ENCODE results near the gene SLC19A2.

SLC19A2 gene

GRCh38 chr1:169474302-169474995 is 11.3 kb downstream of the SLC19A2 start:
- DNase-seq = no peak

- DNase-seq = no peak
Observed at GRCh38 chr1:169473347-169473746, 12.4 kb downstream of the SLC19A2 start.

- no peak for DNase-seq
Observed at GRCh38 chr1:169472738-169473137, 13.0 kb downstream of the SLC19A2 start.

GRCh38 chr1:169468982-169469381 is 16.8 kb downstream of the SLC19A2 start:
- DNase-seq = no peak

GRCh38 chr1:169466259-169467230 is 19.2 kb downstream of the SLC19A2 start:
- DNase-seq = peak; percentile 48

- no peak for DNase-seq
Observed at GRCh38 chr1:169465281-169465680, 20.5 kb downstream of the SLC19A2 start.

- no peak for DNase-seq
Observed at GRCh38 chr1:169462385-169462784, 23.4 kb downstream of the SLC19A2 start.

GRCh38 chr1:169461390-169462000 is 24.2 kb downstream of the SLC19A2 start:
- no peak for DNase-seq

- DNase-seq = peak; percentile 23
Observed at GRCh38 chr1:169460191-169460833, 25.4 kb downstream of the SLC19A2 start.

- DNase-seq = no peak
Observed at GRCh38 chr1:169457443-169457842, 28.3 kb downstream of the SLC19A2 start.

GRCh38 chr1:169456029-169456428 is 29.7 kb downstream of the SLC19A2 start:
- DNase-seq = no peak

GRCh38 chr1:169452921-169453320 is 32.8 kb downstream of the SLC19A2 start:
- no peak for DNase-seq

GRCh38 chr1:169451218-169451824 is 34.4 kb downstream of the SLC19A2 start:
- DNase-seq = no peak

GRCh38 chr1:169443923-169444322 is 41.8 kb downstream of the SLC19A2 start:
- no peak for DNase-seq

GRCh38 chr1:169427081-169427641 is 58.6 kb downstream of the SLC19A2 start, which contains the start of gene CCDC181:
CCDC181 (minus strand) TSS chr1:169427474; CDS start chr1:169424927, 2,547 bp downstream.
- DNase-seq = peak; percentile 83

- no peak for DNase-seq
Observed at GRCh38 chr1:169426174-169426705, 59.5 kb downstream of the SLC19A2 start.

- no peak for DNase-seq
Observed at GRCh38 chr1:169421309-169421708, 64.4 kb downstream of the SLC19A2 start.

- no peak for DNase-seq
Observed at GRCh38 chr1:169414952-169415351, 70.8 kb downstream of the SLC19A2 start.

All from fibroblast of skin of abdomen (primary cell).